COLO668 (cell line): ENCODE results near the gene UPF1.
A peak's percentile ranks its signal among the peaks of the same experiment; 100 is the strongest.

Experiments used
- DNase-seq: peaks from one replicate; lab custom pipeline; 2025; ENCODE audit not compliant: unreplicated experiment; lab: John Stamatoyannopoulos, UW

UPF1 gene

DNA sequence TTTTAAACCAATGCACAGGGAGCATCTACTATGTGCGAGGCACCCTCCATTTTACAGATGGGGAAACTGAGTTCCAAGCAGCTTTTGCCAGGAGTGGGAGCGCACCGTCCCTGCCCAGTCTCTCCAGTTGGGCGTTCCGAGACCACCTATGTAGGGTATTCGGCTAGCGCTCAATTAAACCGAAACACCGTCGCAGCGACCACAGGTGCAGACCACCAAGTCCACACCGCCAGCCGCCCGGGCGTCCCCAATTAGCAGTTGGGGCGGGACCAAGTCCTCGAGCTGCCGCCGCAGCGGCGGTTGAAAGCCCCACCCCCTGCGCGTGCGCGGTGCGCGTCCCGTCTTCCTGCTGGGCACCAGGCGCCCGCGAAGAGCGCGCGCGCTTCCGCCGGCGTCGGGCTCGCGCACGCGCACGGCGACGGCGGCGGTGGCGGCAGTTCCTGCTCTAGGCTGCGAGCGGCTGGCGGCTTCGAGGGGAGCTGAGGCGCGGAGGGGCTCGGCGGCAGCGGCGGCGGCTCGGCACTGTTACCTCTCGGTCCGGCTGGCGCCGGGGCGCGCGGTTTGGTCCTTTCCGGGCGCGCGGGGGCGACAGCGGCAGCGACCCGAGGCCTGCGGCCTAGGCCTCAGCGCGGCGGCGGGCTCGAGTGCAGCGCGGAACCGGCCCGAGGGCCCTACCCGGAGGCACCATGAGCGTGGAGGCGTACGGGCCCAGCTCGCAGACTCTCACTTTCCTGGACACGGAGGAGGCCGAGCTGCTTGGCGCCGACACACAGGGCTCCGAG, at the start of gene UPF1:
TSS of gene UPF1 (plus strand) at position 436 of the 782 bp plus-strand sequence. CDS start at position 687, 251 bp downstream.
- peak; percentile 97 for DNase-seq

DNA sequence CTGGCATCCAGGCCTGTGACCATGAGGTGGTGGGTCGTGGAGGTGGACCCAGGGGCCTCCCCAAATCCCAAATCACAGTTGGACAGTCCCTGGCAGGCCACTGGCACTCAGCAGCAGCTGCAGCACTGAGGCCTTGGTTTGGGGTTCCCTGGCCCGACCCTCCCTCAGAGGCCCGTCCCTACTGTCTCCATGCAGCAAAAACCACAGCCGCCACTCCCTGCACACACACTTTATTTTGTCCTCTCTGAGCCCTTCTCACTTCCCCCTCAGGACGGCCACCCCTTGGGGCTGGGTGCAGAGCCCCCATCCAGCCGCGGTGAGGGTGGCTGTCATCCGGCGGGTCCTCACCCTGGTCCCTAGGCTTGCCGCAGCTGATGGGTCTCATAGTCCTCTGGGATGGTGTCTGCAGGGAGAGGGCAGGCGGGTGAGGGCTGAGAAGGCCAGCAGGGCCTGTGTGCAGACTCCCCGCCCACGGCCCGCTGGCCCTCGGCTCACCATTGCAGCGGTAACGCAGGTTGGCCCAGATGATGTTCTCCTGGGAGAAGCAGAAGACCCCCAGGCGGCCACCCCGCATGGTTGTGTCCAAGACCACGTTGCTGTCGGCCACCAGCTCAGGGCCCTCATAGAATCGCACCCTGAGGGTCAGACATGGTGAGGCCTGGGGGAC, 49.1 kb upstream of the UPF1 start:
- DNase-seq = no peak

DNA sequence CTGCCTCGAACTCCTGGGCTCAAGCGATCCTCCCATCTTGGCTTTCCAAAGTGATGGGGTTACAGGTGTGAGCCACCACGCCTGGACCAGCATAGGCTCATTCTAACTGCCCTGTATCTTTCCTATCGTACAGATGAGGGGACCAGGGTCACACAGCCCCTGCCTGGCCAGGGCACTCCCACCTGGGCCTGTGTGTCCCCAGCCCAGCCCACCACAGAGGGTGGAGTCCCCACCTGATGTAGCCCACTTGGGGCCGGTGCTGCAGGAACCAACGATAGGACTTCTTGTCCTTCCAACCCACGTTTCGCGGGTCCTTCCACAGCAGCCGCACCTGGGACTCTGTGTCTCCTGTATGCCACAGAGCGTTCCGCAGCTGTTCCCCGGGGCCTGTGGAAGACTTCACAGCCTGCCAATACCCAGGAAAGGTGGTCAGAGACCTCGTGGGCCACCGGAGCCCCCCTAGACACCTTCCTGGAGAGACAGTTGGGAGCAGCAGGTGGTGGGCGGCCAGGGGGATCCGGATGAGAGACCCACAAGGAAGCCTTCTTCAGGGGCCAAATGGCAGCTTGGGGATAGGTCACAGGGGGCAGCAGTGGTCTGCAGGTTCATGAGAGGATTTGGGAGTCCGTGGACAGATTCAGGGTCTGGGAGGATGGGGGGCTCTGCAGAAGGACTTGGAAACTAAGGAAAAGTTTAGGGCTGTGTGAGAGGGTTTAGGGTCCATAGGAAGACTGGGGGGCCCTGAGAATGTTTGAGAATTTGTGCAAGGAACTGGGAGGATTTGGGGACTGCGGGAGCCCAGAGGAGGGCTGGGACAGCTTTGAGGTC, 47.6 kb upstream of the UPF1 start:
- no peak for DNase-seq

DNA sequence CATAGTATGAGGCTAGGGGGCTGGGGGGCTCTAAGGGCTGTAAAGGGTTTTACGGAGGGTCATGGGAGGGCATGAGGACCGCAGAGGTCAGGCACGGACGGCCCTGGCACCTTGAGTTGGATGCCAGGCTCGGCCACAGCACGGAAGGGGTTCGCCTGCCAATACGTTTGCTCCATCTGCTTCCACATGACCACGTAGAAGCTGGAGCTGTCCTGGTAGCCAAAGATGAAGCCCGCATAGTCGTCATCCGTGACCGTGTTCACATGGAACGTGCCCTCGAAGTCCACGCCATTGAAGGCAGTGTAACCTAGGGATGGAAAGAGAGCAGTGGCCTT, 47.0 kb upstream of the UPF1 start:
- no peak for DNase-seq

DNA sequence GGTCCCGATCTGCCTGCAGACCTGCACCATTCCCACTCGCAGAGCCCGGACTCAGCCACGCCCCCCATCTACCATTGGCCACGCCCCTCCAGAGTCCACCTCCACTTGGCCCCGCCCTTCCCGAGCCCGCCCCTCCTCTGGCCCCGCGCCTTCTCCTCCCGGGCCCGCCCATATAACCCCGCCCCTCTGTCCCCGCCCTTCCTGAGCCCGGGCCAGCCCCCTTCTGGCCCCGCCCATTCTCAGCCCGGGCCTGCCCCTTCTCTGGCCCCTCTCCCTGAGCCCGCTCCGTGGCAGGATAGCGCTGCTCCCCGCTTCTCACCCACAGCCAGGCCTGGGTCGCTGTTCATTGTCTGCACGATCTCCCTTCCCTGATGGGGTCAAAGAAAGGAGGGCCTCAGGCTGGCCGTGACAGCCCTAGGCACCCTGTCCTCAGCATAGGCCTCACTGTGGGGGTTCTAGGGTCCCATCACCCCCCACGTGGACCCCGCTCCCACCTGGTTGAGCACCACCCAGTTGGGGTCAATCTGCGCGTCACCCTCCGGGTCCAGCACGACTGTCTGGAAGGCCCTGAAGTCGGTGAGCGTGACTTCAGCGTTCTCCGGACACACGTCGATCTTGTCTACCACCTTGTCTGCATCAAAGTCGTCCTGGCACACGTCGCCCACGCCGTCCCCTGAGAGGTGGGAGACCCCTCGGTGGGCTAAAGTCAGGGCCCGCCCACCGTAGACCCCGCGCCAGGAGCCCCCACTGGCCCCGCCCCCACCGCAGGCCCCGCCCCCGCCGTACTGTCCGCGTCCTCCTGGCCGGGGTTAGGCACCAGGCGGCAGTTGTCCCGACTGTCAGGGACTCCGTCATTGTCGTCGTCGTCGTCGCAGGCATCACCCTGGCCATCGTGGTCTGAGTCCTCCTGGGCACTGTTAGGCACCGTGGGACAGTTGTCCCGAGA, 46.3 kb upstream of the UPF1 start:
- peak; percentile 69 for DNase-seq

DNA sequence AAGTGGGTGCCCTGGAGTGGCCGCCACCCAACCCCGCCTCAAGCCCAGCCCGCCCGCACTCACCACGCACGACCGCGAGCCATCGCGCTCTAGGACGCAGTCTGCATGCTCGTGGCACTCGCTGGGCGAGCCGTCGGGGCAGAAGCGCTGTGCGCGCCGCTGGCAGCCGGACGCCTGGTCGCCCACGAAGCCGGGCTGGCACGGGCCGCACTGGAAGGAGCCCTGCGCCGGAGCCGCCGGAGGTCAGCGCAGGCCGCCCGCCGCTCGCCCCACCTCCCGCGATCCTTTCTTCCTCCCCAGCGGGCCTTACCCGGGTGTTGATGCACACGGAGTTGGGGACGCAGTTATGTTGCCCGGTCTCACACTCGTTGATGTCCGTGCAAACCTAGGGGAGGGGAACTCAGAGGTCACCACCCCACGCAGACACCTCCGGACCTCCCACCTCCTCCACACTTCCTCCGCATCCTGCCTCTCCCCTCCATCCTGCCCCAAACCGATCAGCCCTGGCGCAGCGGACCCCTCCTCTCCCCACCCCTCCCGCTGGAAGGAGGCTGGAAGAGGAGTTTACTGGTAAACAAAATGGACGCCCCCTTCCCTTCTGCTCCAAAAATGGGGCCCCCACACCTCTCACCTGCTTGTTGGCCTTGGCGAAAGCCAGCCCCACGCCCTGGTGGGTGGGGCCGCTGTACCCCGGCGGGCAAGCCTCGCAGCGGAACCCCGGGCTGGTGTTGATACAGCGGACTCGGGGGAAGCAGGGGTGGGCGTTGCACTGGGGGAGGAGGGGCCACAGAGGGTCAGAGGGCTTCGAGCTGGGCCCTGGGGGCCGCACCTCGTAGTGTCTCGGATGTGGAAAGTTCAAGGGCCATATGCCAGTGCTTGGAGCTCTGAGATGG, 43.0 kb upstream of the UPF1 start:
- DNase-seq = no peak

DNA sequence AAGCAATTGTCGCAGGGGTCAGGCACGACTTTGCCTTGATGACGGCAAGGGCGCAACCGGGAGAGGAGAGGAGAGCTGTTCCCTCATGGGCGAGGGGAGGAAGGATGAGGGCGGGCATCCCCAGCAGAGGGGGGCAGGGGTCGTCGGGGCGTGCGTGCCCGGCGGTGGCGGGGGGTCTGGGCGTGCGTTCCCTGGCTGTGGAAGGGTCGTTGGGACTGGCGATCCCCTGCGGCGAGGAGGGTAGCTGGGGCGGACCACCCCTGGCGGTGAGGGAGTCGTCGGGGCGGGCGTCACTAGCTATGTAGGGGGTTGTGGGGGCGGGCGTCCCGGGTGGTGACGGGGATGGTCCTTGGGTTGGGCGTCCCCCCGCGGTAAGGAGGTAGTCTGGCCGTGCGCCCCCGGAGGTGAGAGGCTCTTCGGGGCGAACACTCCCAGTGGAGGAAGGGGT, 42.3 kb upstream of the UPF1 start:
- DNase-seq = no peak

DNA sequence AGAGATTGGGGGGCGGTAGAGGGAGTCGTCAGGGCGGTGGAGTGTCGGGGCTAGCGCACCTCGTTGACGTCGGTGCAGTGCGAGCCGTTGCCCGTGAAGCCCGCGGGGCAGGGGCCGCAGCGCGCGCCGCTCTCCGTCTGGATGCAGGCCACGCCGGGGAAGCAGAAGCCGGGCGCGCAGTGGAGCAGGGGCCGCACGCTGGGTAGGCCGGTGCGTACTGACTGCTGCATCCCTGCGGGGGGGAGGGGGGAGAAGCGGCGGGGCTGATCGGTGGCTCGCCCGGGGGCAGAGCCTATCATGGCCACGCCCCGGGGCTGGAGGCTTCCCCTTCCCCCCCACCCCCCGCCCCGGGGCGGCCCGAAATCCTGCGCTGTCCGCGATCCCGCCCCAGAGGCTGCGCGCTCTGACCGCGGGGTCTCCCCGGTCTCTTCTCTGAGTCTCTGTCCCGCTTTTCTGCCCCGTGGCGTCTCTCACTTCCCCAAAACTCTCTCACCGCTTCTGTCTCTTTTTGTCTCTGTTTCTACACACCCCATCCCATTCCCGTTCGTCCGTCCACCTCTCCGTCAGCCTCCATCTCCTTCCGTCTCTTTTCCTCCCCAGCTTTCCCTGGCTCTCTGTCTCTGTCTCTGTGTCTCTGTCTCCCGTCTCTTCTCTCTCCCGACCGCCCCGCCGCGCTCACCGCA, 41.7 kb upstream of the UPF1 start:
- DNase-seq = peak; percentile 46

DNA sequence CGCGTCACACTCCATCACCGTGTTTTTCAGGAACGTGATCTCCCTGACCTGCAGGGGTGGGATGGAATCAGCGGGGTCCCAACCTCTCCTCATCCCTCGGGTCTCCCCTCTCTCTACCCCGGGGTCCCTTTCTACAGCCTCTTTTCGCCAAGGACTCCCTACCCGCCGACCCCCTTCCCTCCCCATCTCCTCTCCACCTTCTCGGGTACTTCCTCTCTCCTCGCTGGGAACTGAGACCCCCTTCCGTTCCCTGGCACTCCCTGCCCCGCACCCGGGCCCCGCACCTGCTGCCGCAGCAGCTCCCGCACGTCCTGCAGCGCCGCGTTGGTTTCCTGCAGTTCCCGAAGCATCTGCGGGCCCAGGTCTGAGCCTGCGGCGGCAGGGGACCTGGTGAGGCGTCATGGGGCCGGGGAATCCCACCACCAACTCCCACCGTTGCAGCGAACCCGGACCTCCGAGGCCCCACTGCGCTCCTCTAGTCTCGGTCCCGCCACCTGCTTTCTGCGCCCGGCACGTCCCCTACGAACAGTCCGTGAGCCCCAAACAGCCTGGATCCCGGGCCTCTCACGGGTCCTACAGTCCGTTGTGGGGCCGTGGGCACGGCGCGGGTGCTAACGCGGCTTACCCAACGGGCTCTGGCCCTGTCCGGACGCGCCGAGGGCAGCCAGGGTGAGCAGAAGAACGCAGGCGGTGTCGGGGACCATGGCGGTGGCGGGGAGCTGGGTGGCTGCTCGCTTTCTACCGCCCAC, 41.0 kb upstream of the UPF1 start, which contains the start of gene COMP:
TSS of gene COMP (minus strand) at position 740 of the 749 bp plus-strand sequence. CDS start at position 704, 36 bp downstream.
- DNase-seq = no peak

DNA sequence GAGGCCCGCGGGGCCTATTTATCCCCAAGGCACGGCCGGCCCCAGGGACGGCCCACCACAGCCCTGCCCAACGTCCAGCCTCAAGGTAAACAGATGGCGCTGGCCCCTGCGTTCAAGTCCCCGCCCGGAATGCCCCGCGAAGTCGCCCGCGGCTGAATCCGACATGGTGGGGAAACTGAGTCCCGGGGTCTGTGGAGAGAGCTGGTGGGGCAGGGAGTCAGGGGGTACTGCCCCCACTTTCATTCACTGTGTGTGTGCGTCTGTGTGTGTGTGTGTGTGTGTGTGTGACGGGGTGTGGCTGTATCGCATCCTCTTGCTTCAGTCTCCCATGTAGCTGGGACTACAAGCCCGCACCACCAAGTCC, 40.5 kb upstream of the UPF1 start:
- no peak for DNase-seq

DNA sequence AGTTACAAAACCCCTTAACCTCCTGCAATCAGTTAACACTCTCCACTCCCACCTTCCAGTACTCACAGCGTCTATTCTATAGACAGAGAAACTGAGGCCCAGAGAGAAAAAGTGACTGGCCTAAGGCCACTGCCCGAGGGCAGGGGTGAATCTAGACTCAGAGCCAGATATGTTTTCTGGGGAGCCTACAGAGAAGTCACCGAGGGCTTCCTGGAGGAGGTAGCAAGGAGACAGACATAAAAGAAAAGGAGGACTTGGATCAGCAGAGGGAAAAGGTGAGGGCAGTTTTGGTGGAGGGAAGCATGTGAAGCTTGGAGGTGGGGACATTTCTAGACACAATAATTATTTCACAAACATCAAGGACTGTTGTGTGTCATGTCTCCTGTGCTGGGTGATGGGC, 39.1 kb upstream of the UPF1 start:
- no peak for DNase-seq

DNA sequence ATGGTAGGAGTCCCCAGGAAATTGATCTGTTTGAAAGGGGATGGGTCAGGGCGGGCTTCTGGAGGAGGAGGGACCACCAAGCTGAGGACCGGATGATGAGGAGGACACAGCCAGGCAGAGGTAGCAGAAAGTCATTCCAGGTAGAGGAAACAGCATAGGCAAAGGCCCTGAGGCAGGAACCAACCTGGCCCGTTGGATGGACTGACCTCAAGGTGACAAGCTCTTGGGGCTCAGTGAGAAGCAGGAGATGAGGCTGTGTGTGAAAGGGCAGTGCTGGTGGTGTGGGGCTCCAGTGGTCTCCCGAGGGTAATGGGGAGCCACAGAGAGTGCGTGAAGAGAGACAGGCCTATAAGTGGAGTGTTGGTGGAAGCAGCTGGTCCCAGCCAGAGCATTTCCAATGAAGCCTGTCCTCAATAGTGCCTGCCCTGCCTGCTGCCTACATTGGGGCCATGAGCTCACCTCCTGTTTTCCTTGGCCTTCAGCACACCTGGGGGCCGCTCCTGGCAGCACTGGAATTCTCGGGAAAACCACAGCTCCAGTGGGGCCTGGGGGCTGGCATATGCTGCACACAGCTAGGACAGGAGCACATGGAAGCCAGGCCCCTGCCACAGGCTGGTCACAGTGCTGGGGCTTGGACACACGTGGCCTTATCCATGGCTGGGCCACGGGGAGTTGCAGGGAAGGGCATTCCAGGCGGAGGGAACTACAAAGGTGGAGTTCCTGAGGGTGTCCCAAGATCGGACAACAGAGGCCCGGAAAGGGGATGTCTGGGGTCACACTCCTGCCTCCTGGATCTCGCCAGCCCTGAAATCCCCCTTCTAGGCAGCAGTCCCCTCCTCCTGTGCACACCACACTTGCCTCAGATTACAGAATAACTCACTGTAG, 38.4 kb upstream of the UPF1 start:
- DNase-seq = no peak

DNA sequence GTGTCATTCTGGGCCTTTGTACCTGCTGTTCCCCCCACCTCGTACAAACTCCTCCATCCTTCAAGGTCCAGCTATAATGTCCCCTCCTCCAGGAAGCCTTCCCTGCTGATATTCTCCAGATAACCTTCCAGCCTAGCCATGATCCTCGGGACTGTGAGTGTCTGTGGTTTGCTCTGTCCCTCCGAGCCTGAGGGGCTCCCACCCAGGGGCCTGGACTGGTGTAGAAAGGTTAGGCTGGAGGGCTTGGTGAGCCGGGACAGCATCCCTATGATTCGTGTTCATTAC, 37.8 kb upstream of the UPF1 start:
- no peak for DNase-seq

DNA sequence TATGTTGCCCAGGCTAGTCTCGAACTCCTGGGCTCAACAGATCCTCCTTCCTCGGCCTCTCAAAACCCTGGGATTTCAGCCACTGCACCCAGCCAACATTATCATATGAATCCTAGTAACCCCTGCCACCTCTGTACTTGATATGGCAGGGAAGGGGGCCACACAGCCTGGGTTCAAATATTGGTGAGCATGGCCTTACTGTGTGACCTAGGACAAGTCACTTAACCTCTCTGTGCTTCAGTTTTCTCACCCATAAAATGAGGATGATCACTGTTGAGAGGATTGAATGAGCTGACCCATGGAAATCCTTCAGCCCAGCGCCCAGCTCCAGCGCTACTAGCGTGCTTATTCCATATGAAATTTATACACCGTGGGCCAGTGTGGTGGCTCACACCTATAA, 37.1 kb upstream of the UPF1 start:
- DNase-seq = no peak

DNA sequence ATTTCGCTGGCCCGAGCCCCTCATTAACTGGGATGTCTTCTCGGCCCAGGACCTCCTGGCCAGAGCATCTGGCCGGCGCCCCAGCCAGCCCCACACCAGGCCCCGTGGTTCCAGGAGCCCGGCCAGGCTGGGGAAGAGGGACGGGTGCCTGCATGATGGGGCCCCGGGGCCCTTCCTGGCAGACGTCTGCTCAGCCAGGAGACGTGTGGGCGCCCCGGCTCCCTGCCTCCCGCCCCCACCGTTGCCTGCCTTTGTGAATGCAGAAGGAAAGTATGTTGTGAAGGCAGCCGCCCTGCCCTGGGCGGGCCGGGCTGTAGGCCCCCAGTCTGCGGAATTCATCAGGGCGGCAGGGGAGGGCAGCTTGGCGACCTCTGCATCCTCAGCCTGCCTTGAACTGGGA, 36.2 kb upstream of the UPF1 start:
- no peak for DNase-seq

DNA sequence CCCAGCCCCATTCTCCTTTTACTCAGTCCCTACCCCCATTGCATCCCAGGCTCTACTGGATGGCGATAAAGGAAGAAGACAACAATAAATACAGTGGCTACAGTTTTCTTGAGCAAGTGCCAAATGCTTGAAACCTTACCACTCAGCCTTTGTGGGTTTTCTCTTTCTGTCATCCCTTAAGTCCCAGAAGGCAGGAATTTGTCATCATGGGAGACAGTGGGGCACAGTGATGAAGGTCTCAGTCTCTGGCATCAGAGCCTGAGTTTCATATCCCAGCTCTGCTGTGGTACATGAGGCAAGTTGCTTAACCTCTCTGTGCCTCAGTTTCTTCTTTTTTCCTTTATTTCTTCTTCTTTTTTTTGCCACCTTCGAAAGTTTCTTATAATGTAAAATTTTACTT, 35.5 kb upstream of the UPF1 start:
- DNase-seq = no peak
